ENCODE measurements around the gene HSD17B13.
"Not testable (repeated sequence)": the region's sequence is repeated elsewhere in the genome, so short reads cannot be mapped to it uniquely, and the experiment has no call there.

HSD17B13 gene

GRCh38 chr4:87317527-87317926 is 5.2 kb downstream of the HSD17B13 start:
- no peak for DNase-seq (ENCODE audit: low read depth in 1 of 2, low spot score in 1 of 2)

GRCh38 chr4:87316961-87317360 is 5.7 kb downstream of the HSD17B13 start:
- DNase-seq (ENCODE audit: low read depth in 1 of 2, low spot score in 1 of 2) = no peak

GRCh38 chr4:87315000-87315399 is 7.7 kb downstream of the HSD17B13 start:
- not testable (repeated sequence) for DNase-seq (ENCODE audit: low read depth in 1 of 2, low spot score in 1 of 2)

GRCh38 chr4:87313756-87314155 is 8.9 kb downstream of the HSD17B13 start:
- DNase-seq (ENCODE audit: low read depth in 1 of 2, low spot score in 1 of 2) = no peak

GRCh38 chr4:87311684-87312083 is 11.0 kb downstream of the HSD17B13 start:
- DNase-seq (ENCODE audit: low read depth in 1 of 2, low spot score in 1 of 2) = no peak

- no peak for DNase-seq (ENCODE audit: low read depth in 1 of 2, low spot score in 1 of 2)
Observed at GRCh38 chr4:87310691-87311335, 11.9 kb downstream of the HSD17B13 start.

GRCh38 chr4:87309625-87310024 is 13.1 kb downstream of the HSD17B13 start:
- DNase-seq (ENCODE audit: low read depth in 1 of 2, low spot score in 1 of 2) = no peak

- DNase-seq (ENCODE audit: low read depth in 1 of 2, low spot score in 1 of 2) = no peak
Observed at GRCh38 chr4:87306056-87306455, 16.6 kb downstream of the HSD17B13 start.

- DNase-seq (ENCODE audit: low read depth in 1 of 2, low spot score in 1 of 2) = no peak
Observed at GRCh38 chr4:87305562-87305961, 17.1 kb downstream of the HSD17B13 start.

- DNase-seq (ENCODE audit: low read depth in 1 of 2, low spot score in 1 of 2) = no peak
Observed at GRCh38 chr4:87304745-87305432, 17.8 kb downstream of the HSD17B13 start.

- no peak for DNase-seq (ENCODE audit: low read depth in 1 of 2, low spot score in 1 of 2)
Observed at GRCh38 chr4:87299898-87300297, 22.8 kb downstream of the HSD17B13 start.

GRCh38 chr4:87298362-87298761 is 24.3 kb downstream of the HSD17B13 start:
- DNase-seq (ENCODE audit: low read depth in 1 of 2, low spot score in 1 of 2) = no peak

GRCh38 chr4:87294911-87295310 is 27.8 kb downstream of the HSD17B13 start:
- not testable (repeated sequence) for DNase-seq (ENCODE audit: low read depth in 1 of 2, low spot score in 1 of 2)

- not testable (repeated sequence) for DNase-seq (ENCODE audit: low read depth in 1 of 2, low spot score in 1 of 2)
Observed at GRCh38 chr4:87293889-87294288, 28.8 kb downstream of the HSD17B13 start.

GRCh38 chr4:87286970-87287369 is 35.7 kb downstream of the HSD17B13 start:
- no peak for DNase-seq (ENCODE audit: low read depth in 1 of 2, low spot score in 1 of 2)

GRCh38 chr4:87284268-87284667 is 38.4 kb downstream of the HSD17B13 start:
- not testable (repeated sequence) for DNase-seq (ENCODE audit: low read depth in 1 of 2, low spot score in 1 of 2)

- DNase-seq (ENCODE audit: low read depth in 1 of 2, low spot score in 1 of 2) = no peak
Observed at GRCh38 chr4:87283151-87283550, 39.5 kb downstream of the HSD17B13 start.

GRCh38 chr4:87281603-87282002 is 41.1 kb downstream of the HSD17B13 start:
- DNase-seq (ENCODE audit: low read depth in 1 of 2, low spot score in 1 of 2) = no peak

- no peak for DNase-seq (ENCODE audit: low read depth in 1 of 2, low spot score in 1 of 2)
Observed at GRCh38 chr4:87278335-87278794, 44.3 kb downstream of the HSD17B13 start.

- no peak for DNase-seq (ENCODE audit: low read depth in 1 of 2, low spot score in 1 of 2)
Observed at GRCh38 chr4:87275311-87275710, 47.4 kb downstream of the HSD17B13 start.

GRCh38 chr4:87274803-87275202 is 47.9 kb downstream of the HSD17B13 start:
- no peak for DNase-seq (ENCODE audit: low read depth in 1 of 2, low spot score in 1 of 2)

GRCh38 chr4:87274327-87274726 is 48.4 kb downstream of the HSD17B13 start:
- DNase-seq (ENCODE audit: low read depth in 1 of 2, low spot score in 1 of 2) = no peak

- no peak for DNase-seq (ENCODE audit: low read depth in 1 of 2, low spot score in 1 of 2)
Observed at GRCh38 chr4:87270825-87271224, 51.9 kb downstream of the HSD17B13 start.
